CD4-positive, alpha-beta memory T cell (primary cell): ENCODE data around the gene TENT4B. TPM values are rescaled to one million over a fixed set of nuclear protein-coding genes. Genes with fewer than 3 reads are reported as not detected.

ENCODE experiments used
- CTCF ChIA-PET: fragments of 350-600 bp; sonication (Branson Sonifier 250); formaldehyde crosslinking; loops from one replicate; lab custom pipeline; 2021; ENCODE audit warnings: inconsistent platforms; ENCODE audit not compliant: partially characterized antibody; lab: Charles Lee
- POLR2A ChIA-PET: fragments of 350-600 bp; sonication (Branson Sonifier 250); formaldehyde crosslinking; loops from one replicate; lab custom pipeline; 2021; ENCODE audit not compliant: partially characterized antibody; lab: Charles Lee
- DNase-seq, 5 donors: peaks; one replicate each; pipeline versions ENCODE4 v3.0.0 to v3.0.0-alpha.2; 2020 to 2022; ENCODE audit warnings: mixed read lengths in 1 of 5
- H3K27ac ChIP-seq: one replicate; pipeline ENCODE4 v1.7.0; 2013; ENCODE audit warnings: low read depth, low read length
- H3K27me3 ChIP-seq: 2 replicates; pipeline ENCODE4 v1.7.0; 2013; ENCODE audit warnings: mild to moderate bottlenecking, low read length, moderate library complexity; ENCODE audit not compliant: insufficient read depth
- H3K36me3 ChIP-seq: 2 replicates; pipeline ENCODE4 v1.7.0; 2013; ENCODE audit warnings: mild to moderate bottlenecking, low read length, moderate library complexity; ENCODE audit not compliant: insufficient read depth
- H3K4me1 ChIP-seq: 2 replicates; pipeline ENCODE4 v1.7.0; 2013; ENCODE audit warnings: mild to moderate bottlenecking, low read length, moderate library complexity; ENCODE audit not compliant: insufficient read depth
- H3K4me3 ChIP-seq, 2 donors: one replicate each; pipeline ENCODE4 v1.7.0; 2013; ENCODE audit warnings: low read length in 2 of 2, mild to moderate bottlenecking in 1 of 2
- H3K9me3 ChIP-seq, 2 donors: one replicate each; pipeline ENCODE4 v1.7.0; 2013; ENCODE audit warnings: low read length in 2 of 2, control low read depth in 1 of 2; ENCODE audit not compliant: control insufficient read depth in 1 of 2
- H3K27ac Mint-ChIP-seq, 7 donors: one replicate each; pipeline ENCODE4 v1.8.0; 2020 to 2021; ENCODE audit warnings: mixed read lengths in 7 of 7, mild to moderate bottlenecking in 6 of 7, inconsistent platforms in 3 of 7, moderate library complexity in 3 of 7
- H3K27me3 Mint-ChIP-seq, 2 donors: one replicate each; pipeline ENCODE4 v1.8.0; 2020 to 2021; ENCODE audit warnings: mixed read lengths in 2 of 2
- H3K36me3 Mint-ChIP-seq, 2 donors: one replicate each; pipeline ENCODE4 v1.8.0; 2020 to 2021; ENCODE audit warnings: mixed read lengths in 2 of 2, inconsistent platforms in 1 of 2, mild to moderate bottlenecking in 1 of 2
- H3K4me1 Mint-ChIP-seq, 4 donors: one replicate each; pipeline ENCODE4 v1.8.0; 2020 to 2021; ENCODE audit warnings: mixed read lengths in 4 of 4, mild to moderate bottlenecking in 1 of 4
- H3K4me3 Mint-ChIP-seq, 8 donors: one replicate each; pipeline ENCODE4 v1.8.0; 2020 to 2021; ENCODE audit warnings: mixed read lengths in 8 of 8, mild to moderate bottlenecking in 7 of 8, moderate library complexity in 6 of 8, inconsistent platforms in 3 of 8
- H3K9me3 Mint-ChIP-seq, 8 donors: one replicate each; pipeline ENCODE4 v1.8.0; 2020 to 2021; ENCODE audit warnings: mixed read lengths in 8 of 8, mild to moderate bottlenecking in 5 of 8, inconsistent platforms in 3 of 8, moderate library complexity in 1 of 8
- intact Hi-C: fragments of 100-400 bp; cut with micrococcal nuclease; formaldehyde crosslinking; loops from one replicate; pipeline ENCODE4 v1.15.1; 2023
- polyA plus RNA-seq, 2 donors: library from polyadenylated mRNA; unstranded; fragments of 300-500 nt; fragmentation: Illumina TruSeq; gene quantifications; one replicate each; pipeline ENCODE4 v1.2.3, GENCODE V29; 2021
- total RNA-seq, 2 experiments: library from RNA; stranded (reverse); gene quantifications; one replicate each; pipeline ENCODE4 v1.2.3, GENCODE V29; 2021

TENT4B gene
- total and polyA plus RNA-seq, 4 experiments from 2014 or later, result 2.7 to 23.5 (median 15.2) TPM

DNA sequence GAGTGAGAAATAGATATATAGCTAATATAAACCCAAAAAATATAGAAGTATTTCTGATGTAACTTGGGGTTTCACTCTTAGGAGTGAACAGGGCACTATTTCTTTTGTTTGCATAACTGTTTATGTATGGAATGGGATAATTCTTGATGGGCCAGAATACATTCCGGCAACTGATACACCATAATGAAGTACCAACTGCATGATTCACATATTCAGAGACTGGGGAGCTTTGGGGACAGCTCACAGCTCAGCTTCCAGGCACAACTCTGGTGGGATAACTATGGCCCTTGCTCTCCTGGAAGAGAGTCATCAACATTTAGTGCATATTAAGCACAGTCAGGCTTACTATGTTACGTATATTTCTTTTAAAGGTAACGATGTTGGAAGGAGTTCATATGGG, 71.2 kb downstream of the TENT4B start:
- Mint-ChIP-seq H3K27ac (peak overlapping the region in 1 of 7 donors; percentile 2), H3K4me3 (no peak overlapping the region), H3K36me3 (peaks cover 44 to 68% of the 10 kb centered on the region in 2 donors), H3K4me1 (peaks cover 0 to 1% (median 0%) of the 10 kb centered on the region in 4 donors), H3K27me3 (no peaks in the 10 kb centered on the region), H3K9me3 (no peaks in the 10 kb centered on the region)
- DNase-seq, result no peak
- no peaks in the 10 kb centered on the region for H3K9me3 ChIP-seq
- peaks cover 40% of the 10 kb centered on the region for H3K36me3 ChIP-seq
- no peaks in the 10 kb centered on the region for H3K4me1 ChIP-seq
- POLR2A ChIA-PET, result no interaction called here
- no peak overlapping the region for H3K27ac ChIP-seq
- intact Hi-C loops, result no loop called here
- no peak overlapping the region for H3K4me3 ChIP-seq
- H3K27me3 ChIP-seq, result no peaks in the 10 kb centered on the region
- CTCF ChIA-PET, result interaction anchor here (0.6 to 1.4 kb wide), 2 partner anchors 40 to 288 kb away, joined by 3 to 4 read pairs; no protein-coding TSS in a partner anchor

GRCh38 chr16:50227120-50227519, 74.0 kb downstream of the TENT4B start:
- ChIA-PET POLR2A (no interaction called here), CTCF (interaction anchor here (0.9 kb wide), 1 partner anchor 13 kb away, joined by 3 read pairs; no protein-coding TSS in a partner anchor)
- Mint-ChIP-seq H3K9me3 (no peaks in the 10 kb centered on the region), H3K4me3 (no peak overlapping the region), H3K4me1 (peaks cover 0 to 1% (median 0%) of the 10 kb centered on the region in 4 donors), H3K36me3 (peaks cover 41 to 64% of the 10 kb centered on the region in 2 donors), H3K27ac (peak overlapping the region in 1 of 7 donors; percentile 13), H3K27me3 (no peaks in the 10 kb centered on the region)
- H3K27ac ChIP-seq, result no peak overlapping the region
- no peaks in the 10 kb centered on the region for H3K4me1 ChIP-seq
- H3K36me3 ChIP-seq, result peaks cover 42% of the 10 kb centered on the region
- DNase-seq, result no peak
- H3K27me3 ChIP-seq, result no peaks in the 10 kb centered on the region
- H3K9me3 ChIP-seq, result no peaks in the 10 kb centered on the region
- intact Hi-C loops, result no loop called here
- H3K4me3 ChIP-seq, result no peak overlapping the region

DNA sequence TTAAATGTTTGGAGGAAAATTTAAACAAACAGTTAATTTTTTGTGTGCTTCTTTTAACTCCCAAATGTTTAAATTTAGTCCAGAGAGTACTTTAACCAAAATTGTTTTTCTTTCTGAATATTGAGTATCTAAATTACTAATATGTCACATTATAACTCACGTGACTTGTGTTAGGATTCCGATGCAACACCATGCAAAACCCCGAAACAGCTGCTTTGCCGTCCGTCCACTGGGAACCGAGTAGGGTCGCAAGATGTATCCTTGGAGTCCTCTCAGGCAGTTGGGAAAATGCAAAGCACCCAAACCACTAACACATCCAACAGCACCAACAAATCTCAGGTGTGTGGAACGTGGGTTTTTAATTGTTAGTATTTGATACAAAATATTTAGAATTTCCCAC, 74.6 kb downstream of the TENT4B start:
- ChIA-PET CTCF (interaction anchor here (0.9 kb wide), 1 partner anchor 14 kb away, joined by 3 read pairs; no protein-coding TSS in a partner anchor), POLR2A (no interaction called here)
- Mint-ChIP-seq H3K27me3 (no peaks in the 10 kb centered on the region), H3K4me1 (peaks cover 0 to 1% (median 0%) of the 10 kb centered on the region in 4 donors), H3K9me3 (no peaks in the 10 kb centered on the region), H3K27ac (no peak overlapping the region), H3K36me3 (peaks cover 41 to 64% of the 10 kb centered on the region in 2 donors), H3K4me3 (no peak overlapping the region)
- H3K9me3 ChIP-seq, result no peaks in the 10 kb centered on the region
- DNase-seq, result no peak
- intact Hi-C loops, result no loop called here
- H3K36me3 ChIP-seq, result peaks cover 37% of the 10 kb centered on the region
- H3K4me3 ChIP-seq, result no peak overlapping the region
- no peaks in the 10 kb centered on the region for H3K4me1 ChIP-seq
- H3K27me3 ChIP-seq, result no peaks in the 10 kb centered on the region
- H3K27ac ChIP-seq, result no peak overlapping the region

DNA sequence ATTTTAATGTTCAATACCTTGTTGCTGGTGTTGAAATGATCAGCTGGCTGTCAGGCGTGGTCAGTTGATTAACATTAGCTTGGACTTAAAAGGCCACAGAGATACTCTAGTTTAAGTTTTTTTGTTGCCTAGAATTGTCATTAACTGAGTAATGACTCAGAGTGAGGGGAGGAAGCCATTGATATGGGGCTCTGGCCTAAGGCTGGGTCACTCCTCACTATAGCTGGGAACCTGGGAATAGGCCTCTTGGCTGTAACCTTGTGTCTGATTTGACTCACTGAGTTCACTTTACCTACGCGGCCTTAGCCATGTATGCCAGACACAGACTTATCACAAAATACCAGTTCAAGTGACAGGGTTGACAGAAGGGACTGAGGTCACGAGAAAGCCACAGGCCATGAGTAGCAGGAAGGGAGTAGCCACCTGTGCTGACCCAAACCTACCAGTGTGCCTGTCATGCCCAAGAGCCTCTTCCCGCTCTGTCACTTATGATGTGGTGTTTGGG, 75.3 kb downstream of the TENT4B start:
- Histone ChIP-seq H3K9me3 (no peaks in the 10 kb centered on the region), H3K27me3 (no peaks in the 10 kb centered on the region), H3K4me1 (no peaks in the 10 kb centered on the region), H3K4me3 (no peak overlapping the region), H3K27ac (no peak overlapping the region), H3K36me3 (peaks cover 36% of the 10 kb centered on the region)
- POLR2A ChIA-PET, result no interaction called here
- Mint-ChIP-seq H3K27me3 (no peaks in the 10 kb centered on the region), H3K4me1 (peaks cover 0 to 1% (median 0%) of the 10 kb centered on the region in 4 donors), H3K27ac (no peak overlapping the region), H3K4me3 (no peak overlapping the region), H3K9me3 (no peaks in the 10 kb centered on the region), H3K36me3 (peaks cover 34 to 58% of the 10 kb centered on the region in 2 donors)
- CTCF ChIA-PET, result interaction anchor here (1.0 kb wide), 1 partner anchor 203 kb away, joined by 3 read pairs; the partner anchor contains the start of gene CNEP1R1
- DNase-seq, result no peak
- intact Hi-C loops, result no loop called here

DNA sequence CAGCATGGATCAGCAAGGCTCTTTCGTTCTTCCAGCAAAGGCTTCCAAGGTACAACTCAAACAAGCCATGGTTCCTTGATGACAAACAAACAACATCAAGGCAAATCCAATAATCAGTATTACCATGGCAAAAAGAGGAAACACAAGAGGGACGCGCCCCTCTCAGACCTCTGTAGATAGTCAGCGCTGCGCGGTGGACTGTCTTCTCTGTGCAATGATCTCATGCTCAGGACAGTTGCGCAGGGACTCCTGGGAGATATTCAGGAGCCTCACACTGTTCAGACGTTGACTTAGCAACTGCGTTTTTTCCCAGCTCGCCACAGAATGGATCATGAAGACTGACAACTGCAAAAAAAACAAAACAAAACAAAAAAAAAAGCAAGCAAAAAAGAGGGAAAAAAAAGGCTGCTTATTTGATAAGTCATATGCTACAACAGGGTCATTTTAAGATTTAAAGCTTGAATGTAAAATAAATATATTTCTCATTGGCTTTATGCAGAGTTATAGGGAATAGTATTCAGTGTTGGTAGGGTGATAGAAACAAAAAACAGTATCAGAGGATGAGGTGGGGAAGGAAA, 76.1 kb downstream of the TENT4B start:
- Mint-ChIP-seq H3K4me3 (no peak overlapping the region), H3K27ac (no peak overlapping the region), H3K27me3 (no peaks in the 10 kb centered on the region), H3K9me3 (no peaks in the 10 kb centered on the region), H3K4me1 (peaks cover 0 to 1% (median 0%) of the 10 kb centered on the region in 4 donors), H3K36me3 (peaks cover 34 to 50% of the 10 kb centered on the region in 2 donors)
- Histone ChIP-seq H3K36me3 (peaks cover 34% of the 10 kb centered on the region), H3K9me3 (no peaks in the 10 kb centered on the region), H3K27ac (no peak overlapping the region), H3K4me3 (no peak overlapping the region), H3K27me3 (no peaks in the 10 kb centered on the region), H3K4me1 (no peaks in the 10 kb centered on the region)
- intact Hi-C loops, result no loop called here
- no peak for DNase-seq
- POLR2A ChIA-PET, result no interaction called here
- CTCF ChIA-PET, result interaction anchor here (1.0 kb wide), 1 partner anchor 204 kb away, joined by 3 read pairs; the partner anchor contains the start of gene CNEP1R1

GRCh38 chr16:50234771-50235556, 81.9 kb downstream of the TENT4B start:
- Mint-ChIP-seq H3K4me1 (no peaks in the 10 kb centered on the region), H3K4me3 (no peak overlapping the region), H3K9me3 (peaks cover 0 to 3% (median 0%) of the 10 kb centered on the region in 8 donors), H3K27me3 (no peaks in the 10 kb centered on the region), H3K36me3 (peaks cover 0 to 6% of the 10 kb centered on the region in 2 donors), H3K27ac (peak overlapping the region in 2 of 7 donors; percentile 1 to 2)
- Histone ChIP-seq H3K9me3 (no peaks in the 10 kb centered on the region), H3K27me3 (no peaks in the 10 kb centered on the region), H3K27ac (no peak overlapping the region), H3K36me3 (no peaks in the 10 kb centered on the region), H3K4me1 (no peaks in the 10 kb centered on the region), H3K4me3 (no peak overlapping the region)
- POLR2A ChIA-PET, result interaction anchor here (1.2 kb wide), 1 partner anchor 10 kb away, joined by 4 read pairs; no protein-coding TSS in a partner anchor
- CTCF ChIA-PET, result interaction anchor here (1.1 kb wide), 1 partner anchor 25 kb away, joined by 3 read pairs; no protein-coding TSS in a partner anchor
- no peak for DNase-seq
- intact Hi-C loops, result no loop called here

GRCh38 chr16:50235581-50235980, 82.5 kb downstream of the TENT4B start:
- POLR2A ChIA-PET, result interaction anchor here (1.2 kb wide), 1 partner anchor 10 kb away, joined by 4 read pairs; no protein-coding TSS in a partner anchor
- H3K27ac Mint-ChIP-seq, result no peak overlapping the region

More at GRCh38 chr16:50235581-50235980, 82.5 kb downstream of the TENT4B start:
- H3K4me1 ChIP-seq, result no peaks in the 10 kb centered on the region
- DNase-seq, result no peak
- Mint-ChIP-seq H3K9me3 (peaks cover 0 to 3% (median 0%) of the 10 kb centered on the region in 8 donors), H3K4me1 (peaks cover 0 to 1% (median 0%) of the 10 kb centered on the region in 4 donors), H3K4me3 (no peak overlapping the region), H3K27me3 (no peaks in the 10 kb centered on the region), H3K36me3 (peaks cover 0 to under 1% of the 10 kb centered on the region in 2 donors)
- intact Hi-C loops, result no loop called here
- no peaks in the 10 kb centered on the region for H3K27me3 ChIP-seq
- H3K36me3 ChIP-seq, result no peaks in the 10 kb centered on the region
- no peak overlapping the region for H3K27ac ChIP-seq
- no peak overlapping the region for H3K4me3 ChIP-seq
- no peaks in the 10 kb centered on the region for H3K9me3 ChIP-seq
- CTCF ChIA-PET, result interaction anchor here (1.1 kb wide), 1 partner anchor 25 kb away, joined by 3 read pairs; no protein-coding TSS in a partner anchor
